HG02943 (cell line): ENCODE measurements around the gene RGS14.

Experiments
- ATAC-seq: cut with Tn5 transposase; IDR thresholded peaks from one replicate; pipeline ENCODE4 v1.9.1; 2021; ENCODE audit warnings: mild to moderate bottlenecking, low read depth, moderate library complexity; ENCODE audit not compliant: unreplicated experiment

RGS14 gene

GRCh38 chr5:177357459-177358351 lies at the start of gene RGS14:
RGS14 (plus strand) TSS chr5:177357924; CDS start chr5:177358025, 101 bp downstream.
- ATAC-seq, result peak; percentile 85

DNA sequence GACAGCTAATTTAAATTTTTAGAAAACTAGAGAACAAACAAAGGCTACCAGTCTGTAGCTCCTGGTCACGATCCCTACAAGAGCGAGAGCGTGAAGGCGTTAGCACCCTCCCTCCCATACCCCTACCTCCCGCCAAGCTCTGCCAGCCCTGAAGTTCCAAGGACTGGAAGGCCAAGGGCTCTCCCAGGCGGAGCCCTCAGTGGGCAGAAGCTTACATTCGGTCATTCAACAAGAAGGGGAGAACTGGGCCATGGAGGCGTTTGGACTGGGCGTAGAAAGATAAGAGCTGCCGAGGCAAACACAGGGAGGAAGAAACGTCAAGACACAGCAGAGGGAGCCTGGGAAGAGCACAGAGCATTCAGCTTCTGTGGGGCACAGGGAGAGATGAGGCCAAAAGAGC lies 49.0 kb upstream of the RGS14 start:
- ATAC-seq, result no peak

- ATAC-seq, result no peak
These were observed 48.2 kb upstream of the RGS14 start for GRCh38 chr5:177309351-177310191.

DNA sequence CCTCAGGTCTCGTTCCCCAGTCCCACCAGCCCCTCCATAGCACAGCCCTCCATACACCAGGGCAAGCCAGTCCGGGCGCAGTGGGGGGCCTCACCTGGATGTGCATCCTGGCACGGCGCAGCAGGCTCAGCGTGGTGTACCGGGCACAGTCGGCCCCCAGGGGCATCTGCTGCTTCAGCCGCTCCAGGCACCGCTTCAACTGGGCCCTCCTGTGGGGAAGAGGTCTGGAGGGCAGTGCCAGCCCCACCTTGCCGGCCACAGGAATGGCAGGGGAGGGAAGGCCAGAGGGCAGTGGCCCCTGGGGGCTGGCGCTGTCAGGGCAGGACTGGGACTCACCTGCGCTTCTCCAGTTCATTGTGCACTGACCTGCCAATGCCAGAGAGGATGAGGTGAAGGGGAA lies 47.4 kb upstream of the RGS14 start:
- no peak for ATAC-seq

GRCh38 chr5:177310757-177311391 lies 46.9 kb upstream of the RGS14 start:
- no peak for ATAC-seq

DNA sequence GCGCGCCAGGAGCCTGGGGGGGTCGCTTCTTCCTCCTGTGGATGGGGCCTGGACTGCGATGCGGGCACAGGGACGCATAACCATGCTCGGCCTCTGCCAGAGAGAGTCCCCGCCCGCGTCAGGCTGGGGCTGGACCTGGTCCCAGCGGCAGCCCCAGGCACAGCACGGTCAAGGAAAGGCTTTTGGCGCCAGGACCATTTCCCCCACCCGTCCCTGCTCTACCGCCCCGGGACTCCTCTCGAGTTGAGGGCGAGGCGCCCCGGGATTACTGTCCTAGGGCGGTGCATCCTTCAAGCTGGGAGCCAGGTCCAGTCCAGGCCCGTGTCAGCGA lies 46.4 kb upstream of the RGS14 start:
- no peak for ATAC-seq

DNA sequence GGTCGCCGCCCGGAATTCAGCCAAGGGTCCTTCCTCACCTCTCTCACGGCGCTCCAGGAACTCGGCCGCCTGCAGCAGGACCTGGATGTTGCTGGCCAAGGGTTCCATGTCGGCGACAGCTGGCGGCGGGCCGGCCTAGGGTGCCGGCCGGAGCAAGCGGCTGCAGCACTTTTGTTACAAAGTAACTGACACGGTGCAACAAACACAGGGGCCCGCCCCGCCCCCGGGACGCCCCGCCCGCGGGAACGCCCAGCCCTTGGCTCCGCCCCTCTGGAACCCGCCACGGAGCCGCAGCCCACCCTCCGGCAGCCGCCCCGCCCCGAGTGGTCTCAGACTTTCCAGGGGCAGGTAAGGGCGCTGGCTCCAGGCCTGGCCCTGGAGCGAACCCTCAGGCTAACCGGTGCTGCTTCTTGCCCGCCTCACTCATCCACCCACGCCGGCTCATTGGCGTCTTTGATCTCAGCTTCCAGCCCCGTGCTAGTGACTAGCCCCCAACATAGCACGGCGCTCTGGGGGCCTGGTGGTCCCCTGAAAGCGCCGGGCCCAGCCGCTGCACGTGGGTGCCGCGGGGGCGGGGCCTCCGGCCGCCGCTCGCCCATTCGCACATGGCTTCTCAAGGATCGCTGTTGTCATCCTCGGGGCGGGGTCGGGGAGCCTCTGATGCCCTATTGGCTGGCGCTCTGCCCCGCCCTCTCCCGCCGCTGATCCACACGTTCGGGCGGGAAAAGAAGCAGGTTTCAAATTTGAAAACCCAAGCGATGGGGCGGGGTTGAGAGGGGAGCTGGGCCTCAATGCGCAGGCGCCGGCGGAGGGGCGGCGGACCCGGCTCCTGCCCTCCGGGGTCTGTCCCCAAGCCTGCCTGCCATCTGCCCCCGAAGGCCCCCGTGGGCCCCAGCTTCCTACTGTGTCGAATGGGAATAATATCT lies 45.7 kb upstream of the RGS14 start, which contains the start of gene MXD3:
Gene MXD3, minus strand, starts transcription at position 176 of the 926 bp plus-strand sequence. Its CDS starts 68 bp downstream, at position 108.
- ATAC-seq, result peak; percentile 70

DNA sequence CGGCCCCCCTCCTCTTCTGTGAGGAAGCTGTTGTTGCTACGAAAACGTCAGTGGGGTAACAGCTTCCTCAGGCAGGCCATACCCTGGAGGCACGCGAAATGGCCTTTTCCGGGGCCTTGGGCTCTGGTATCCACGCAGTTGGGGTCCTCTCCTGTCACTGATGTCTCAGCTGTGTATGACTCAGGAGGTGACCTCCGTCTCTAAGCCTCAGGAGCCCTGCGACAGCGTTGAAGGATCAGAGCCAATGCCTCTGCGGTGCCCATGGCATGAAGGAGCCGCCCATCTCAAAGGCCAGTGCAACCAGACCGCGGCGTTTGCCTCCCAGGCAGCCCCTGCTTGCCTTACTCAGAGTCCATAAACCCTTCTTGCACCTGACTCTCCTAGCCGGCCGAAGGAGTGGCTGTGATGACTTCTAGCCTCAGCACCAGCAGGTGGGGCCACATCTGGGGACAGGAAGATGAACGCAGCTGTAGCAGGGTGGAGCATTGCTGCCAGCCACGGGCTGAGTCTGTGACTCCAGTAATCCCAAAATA lies 45.0 kb upstream of the RGS14 start:
- ATAC-seq, result peak; percentile 0

- no peak for ATAC-seq
These were observed 44.0 kb upstream of the RGS14 start for GRCh38 chr5:177313561-177314259.

- ATAC-seq, result no peak
These were observed 43.1 kb upstream of the RGS14 start for GRCh38 chr5:177314376-177315342.

DNA sequence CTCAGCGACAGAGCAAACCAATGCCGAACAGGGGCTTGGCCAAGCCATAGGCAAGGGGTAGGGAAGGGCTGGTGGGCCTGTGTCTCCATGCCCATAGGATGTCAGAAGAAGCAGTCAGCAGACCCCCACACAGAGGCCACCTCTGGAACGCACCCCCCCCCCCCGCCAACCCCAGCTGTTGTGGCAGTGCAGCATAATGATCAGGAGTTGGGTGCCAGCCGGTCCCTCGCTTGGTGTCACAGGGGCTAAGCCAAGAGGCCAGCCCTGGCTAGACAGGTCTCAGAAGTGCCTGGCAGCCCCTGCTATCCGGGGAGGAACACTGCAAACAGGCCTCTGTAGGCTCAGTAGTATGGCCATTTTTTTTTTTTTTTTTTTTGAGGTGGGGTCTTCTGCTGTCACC lies 42.3 kb upstream of the RGS14 start:
- no peak for ATAC-seq

GRCh38 chr5:177316005-177316404 lies 41.7 kb upstream of the RGS14 start:
- ATAC-seq, result no peak

GRCh38 chr5:177317959-177318377 lies 39.8 kb upstream of the RGS14 start:
- no peak for ATAC-seq

DNA sequence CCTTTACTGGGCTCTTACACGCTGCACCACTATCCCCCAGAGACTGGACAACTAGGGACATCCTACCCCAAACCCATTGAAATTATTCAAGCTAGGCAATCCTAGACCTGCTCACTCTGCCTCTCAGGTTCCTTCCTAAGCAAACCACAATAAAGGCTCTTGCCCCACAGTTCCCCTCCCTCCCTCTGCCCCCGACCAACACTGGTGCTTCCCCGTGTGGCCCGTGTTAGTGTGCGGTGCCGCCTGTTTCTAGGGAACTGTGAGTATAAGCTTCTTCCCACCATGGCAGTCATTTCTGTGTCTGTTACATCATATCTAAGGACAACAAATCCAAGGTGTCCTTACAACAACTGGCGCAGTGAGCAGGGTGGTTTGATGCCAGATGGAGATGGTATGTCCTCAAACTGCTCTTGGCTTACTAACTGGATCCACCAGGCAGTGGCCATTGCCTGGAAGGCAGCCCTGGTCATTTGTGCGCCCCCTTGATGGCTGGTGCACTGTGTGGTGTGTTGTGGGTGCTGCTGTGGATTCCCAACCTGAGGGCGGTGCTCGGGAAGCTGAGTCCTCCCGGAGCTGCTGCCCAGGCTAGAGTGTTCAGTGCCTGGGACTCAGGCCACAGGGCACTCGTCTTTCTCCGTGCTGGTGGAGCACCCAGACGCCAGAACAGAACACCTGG lies 37.7 kb upstream of the RGS14 start:
- no peak for ATAC-seq

GRCh38 chr5:177320879-177321278 lies 36.8 kb upstream of the RGS14 start:
- ATAC-seq, result no peak

DNA sequence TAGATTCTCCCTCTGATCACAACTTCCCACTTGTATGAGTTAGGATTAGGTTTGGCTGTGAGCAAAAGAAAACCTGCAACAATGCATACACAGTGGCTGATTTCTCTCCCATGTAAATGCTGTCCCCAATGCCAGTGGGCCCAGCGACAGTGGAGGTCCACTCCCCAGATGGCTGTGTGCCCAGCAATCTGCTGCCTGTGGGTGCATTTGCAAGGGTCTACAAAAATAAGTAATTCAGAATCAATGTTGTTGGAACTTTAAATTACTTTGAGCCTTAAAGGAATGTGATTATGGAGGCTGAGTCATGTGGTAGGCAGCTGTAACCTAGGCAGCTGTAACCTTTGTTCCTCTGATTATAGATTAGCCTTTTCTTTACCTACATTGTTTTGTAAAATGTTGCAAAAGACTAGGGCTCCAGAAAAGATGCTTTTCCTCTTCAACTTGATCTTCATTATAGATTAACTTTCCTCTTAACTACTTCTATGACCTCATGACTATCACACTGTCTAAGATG lies 31.8 kb upstream of the RGS14 start:
- ATAC-seq, result no peak
